HCT116 (cell line): ENCODE data around the gene TRIM41. TPM values are rescaled to one million over a fixed set of nuclear protein-coding genes. Genes with fewer than 3 reads are reported as not detected.

Experiments used
- ATAC-seq: fragments of 200-7000 bp; cut with Tn5 transposase; 2 replicates; pipeline ENCODE4 v1.9.1; 2020; ENCODE audit warnings: mild to moderate bottlenecking, moderate library complexity
- Bru-seq: library from RNA; stranded (reverse); fragments of 400-500 nt; gene quantifications from one replicate; lab custom pipeline; 2021; lab: Mats Ljungman, UMichigan
- BruChase-seq, 2 experiments: library from RNA; stranded (reverse); fragments of 400-500 nt; gene quantifications; one replicate each; lab custom pipeline; 2021; lab: Mats Ljungman, UMichigan
- BruUV-seq: library from RNA; stranded (reverse); fragments of 400-500 nt; replicated peaks from 2 replicates; lab custom pipeline; 2021; lab: Mats Ljungman, UMichigan
- CTCF ChIA-PET: fragments of 300-600 bp; sonication (Branson Sonifier 250); formaldehyde crosslinking; loops from one replicate; lab custom pipeline; 2021; ENCODE audit warnings: antibody characterized with exemption; lab: Charles Lee
- POLR2A ChIA-PET: fragments of 300-600, 350-600 bp; sonication (Branson Sonifier 250); formaldehyde crosslinking; loops from one replicate; lab custom pipeline; 2021; ENCODE audit warnings: antibody characterized with exemption; lab: Charles Lee
- RAD21 ChIA-PET, 2 experiments: fragments of 300-600 bp; sonication (Branson Sonifier 250); formaldehyde crosslinking; loops; one replicate each; lab custom pipeline; 2023; ENCODE audit warnings: low total read pairs in 2 of 2; ENCODE audit not compliant: uncharacterized antibody in 2 of 2, unreplicated experiment in 2 of 2, low non-redundant PET in 1 of 2; lab: Charles Lee
- DNase-seq: peaks from one replicate; pipeline ENCODE4 v3.0.0-alpha.2; 2010; ENCODE audit warnings: low read depth, low spot score
- H2AFZ ChIP-seq: fragments of 200-600 bp; shearing (Covaris generic), sonication (generic); 2 replicates; pipeline ENCODE4 v1.6.1; 2017; ENCODE audit warnings: low read depth, mixed run types, mixed read lengths, antibody characterized with exemption, low read length; ENCODE audit not compliant: poor library complexity, severe bottlenecking
- H3K27ac ChIP-seq: 2 replicates; pipeline ENCODE4 v1.5.1; 2012; ENCODE audit warnings: low read depth, low read length
- H3K27me3 ChIP-seq: fragments of 200-600 bp; sonication (generic); 2 replicates; pipeline ENCODE4 v1.6.1; 2016; ENCODE audit warnings: mixed run types, low read length, mixed read lengths; ENCODE audit not compliant: insufficient read depth
- H3K36me3 ChIP-seq, 2 experiments: fragments of 200-500 bp in 1 of 2; fragments of 200-600 bp in 1 of 2; sonication (Bioruptor generic) in 1 of 2; sonication (generic) in 1 of 2; 2 replicates each; pipeline versions ENCODE4 v1.5.1 to v1.6.1; 2014 to 2016; ENCODE audit warnings: low read length in 2 of 2, inconsistent platforms in 1 of 2, mixed read lengths in 1 of 2, mixed run types in 1 of 2; ENCODE audit not compliant: insufficient read depth in 2 of 2, control insufficient read depth in 1 of 2
- H3K4me1 ChIP-seq, 2 experiments: fragments of 200-600 bp in 1 of 2; sonication (generic) in 1 of 2; 2 replicates each; pipeline versions ENCODE4 v1.5.1 to v1.6.1; 2012 to 2017; ENCODE audit warnings: low read length in 2 of 2, inconsistent platforms in 1 of 2, mild to moderate bottlenecking in 1 of 2, mixed read lengths in 1 of 2, mixed run types in 1 of 2, moderate library complexity in 1 of 2; ENCODE audit not compliant: insufficient read depth in 2 of 2, control insufficient read depth in 1 of 2
- H3K4me2 ChIP-seq: fragments of 200-600 bp; sonication (generic); 2 replicates; pipeline ENCODE4 v1.6.1; 2017; ENCODE audit warnings: mixed run types, low read length, mixed read lengths
- H3K4me3 ChIP-seq, 2 experiments: fragments of 200-600 bp in 1 of 2; sonication (generic) in 1 of 2; replicated peaks in 1 of 2; 2 replicates each; pipeline ENCODE4 v1.5.1; 2011 to 2016; ENCODE audit warnings: low read length in 2 of 2, control low read depth in 1 of 2, low read depth in 1 of 2, mild to moderate bottlenecking in 1 of 2, mixed read lengths in 1 of 2, mixed run types in 1 of 2
- H3K79me2 ChIP-seq: fragments of 200-600 bp; sonication (generic); 2 replicates; pipeline ENCODE4 v1.6.1; 2017; ENCODE audit warnings: mild to moderate bottlenecking, mixed run types, low read length, moderate library complexity, mixed read lengths; ENCODE audit not compliant: insufficient read depth
- H3K9ac ChIP-seq: fragments of 200-600 bp; sonication (generic); 2 replicates; pipeline ENCODE4 v1.6.1; 2016; ENCODE audit warnings: low read length, mixed read lengths
- H3K9me2 ChIP-seq: fragments of 200-600 bp; sonication (generic), shearing (Covaris generic); 2 replicates; pipeline ENCODE4 v1.6.1; 2017; ENCODE audit warnings: mixed run types, mild to moderate bottlenecking, moderate library complexity; ENCODE audit not compliant: insufficient read depth
- H3K9me3 ChIP-seq, 2 experiments: fragments of 200-500 bp in 1 of 2; fragments of 200-600 bp in 1 of 2; sonication (Bioruptor generic) in 1 of 2; sonication (generic) in 1 of 2; 2 replicates each; pipeline ENCODE4 v1.6.1; 2014 to 2017; ENCODE audit warnings: low read length in 2 of 2, mixed read lengths in 2 of 2, inconsistent platforms in 1 of 2, low read depth in 1 of 2, mild to moderate bottlenecking in 1 of 2, mixed run types in 1 of 2, moderate library complexity in 1 of 2; ENCODE audit not compliant: control insufficient read depth in 1 of 2, insufficient read depth in 1 of 2
- H4K20me1 ChIP-seq: fragments of 200-600 bp; sonication (generic), shearing (Covaris generic); 2 replicates; pipeline ENCODE4 v1.6.1; 2017; ENCODE audit warnings: mixed run types, mild to moderate bottlenecking, moderate library complexity; ENCODE audit not compliant: insufficient read depth
- CTCF ChIP-seq, 3 experiments: fragments of 200-600 bp in 1 of 3; sonication (generic) in 1 of 3; IDR thresholded peaks in 2 of 3; conservative IDR thresholded peaks in 1 of 3; 2 replicates each; pipeline ENCODE4 v1.5.1; 2012 to 2017; ENCODE audit warnings: low read depth in 2 of 3, low read length in 2 of 3, antibody characterized with exemption in 1 of 3, borderline replicate concordance in 1 of 3, control low read depth in 1 of 3, mild to moderate bottlenecking in 1 of 3, mixed read lengths in 1 of 3, mixed run types in 1 of 3, moderate library complexity in 1 of 3; ENCODE audit not compliant: insufficient read depth in 1 of 3
- ELF1 ChIP-seq: IDR thresholded peaks from 2 replicates; pipeline ENCODE4 v1.6.1; 2012; ENCODE audit warnings: low read depth, borderline replicate concordance
- EZH2 ChIP-seq: fragments of 200-600 bp; sonication (generic); IDR thresholded peaks from 2 replicates; pipeline ENCODE4 v1.6.1; 2017; ENCODE audit warnings: antibody characterized with exemption, mixed run types
- FOSL1 ChIP-seq: IDR thresholded peaks from 2 replicates; pipeline ENCODE4 v1.6.1; 2012; ENCODE audit warnings: low read depth
- JUND ChIP-seq: IDR thresholded peaks from 2 replicates; pipeline ENCODE4 v1.6.1; 2012
- POLR2A ChIP-seq: IDR thresholded peaks from 2 replicates; pipeline ENCODE4 v1.7.0; 2011; ENCODE audit warnings: borderline replicate concordance; ENCODE audit not compliant: insufficient read depth, insufficient read length; ENCODE audit errors: extremely low read depth
- POLR2AphosphoS5 ChIP-seq: IDR thresholded peaks from 2 replicates; pipeline ENCODE4 v1.6.1; 2011; ENCODE audit warnings: mild to moderate bottlenecking, low read depth, low read length, moderate library complexity
- SIN3A ChIP-seq: IDR thresholded peaks from 2 replicates; pipeline ENCODE4 v1.6.1; 2012; ENCODE audit warnings: low read depth
- SP1 ChIP-seq: IDR thresholded peaks from 2 replicates; pipeline ENCODE4 v1.6.1; 2012; ENCODE audit warnings: low read depth
- SRF ChIP-seq: IDR thresholded peaks from 2 replicates; pipeline ENCODE4 v1.6.1; 2012; ENCODE audit warnings: low read depth
- TCF7L2 ChIP-seq: IDR thresholded peaks from 2 replicates; pipeline ENCODE4 v1.7.0; 2011; ENCODE audit warnings: borderline replicate concordance, inconsistent platforms; ENCODE audit not compliant: insufficient read depth, insufficient read length; ENCODE audit errors: extremely low read depth
- YY1 ChIP-seq: IDR thresholded peaks from 2 replicates; pipeline ENCODE4 v1.6.1; 2011; ENCODE audit warnings: low read length, low read depth, moderate library complexity, mild to moderate bottlenecking; ENCODE audit not compliant: insufficient replicate concordance; ENCODE audit errors: extremely low read depth
- ZBTB33 ChIP-seq: IDR thresholded peaks from 2 replicates; pipeline ENCODE4 v1.6.1; 2011; ENCODE audit warnings: mild to moderate bottlenecking, low read length, moderate library complexity; ENCODE audit not compliant: insufficient replicate concordance; ENCODE audit errors: extremely low read depth
- ZFX ChIP-seq: fragments of 450-650 bp; IDR thresholded peaks from 2 replicates; pipeline ENCODE4 v1.6.1; 2017
- intact Hi-C: fragments of 100-400 bp; cut with micrococcal nuclease; formaldehyde crosslinking; loops from 2 replicates; pipeline ENCODE4 v1.10.0; 2022
- long read RNA-seq: library from polyadenylated mRNA; unstranded; transcript quantifications from one replicate; pipeline ENCODE4 v2.0.0, GENCODE V29; 2021; ENCODE audit not compliant: unreplicated experiment
- polyA plus RNA-seq: library from polyadenylated mRNA; unstranded; fragments of >200 nt; gene quantifications from 2 replicates; pipeline ENCODE4 v1.2.1, GENCODE V29; 2012; ENCODE audit warnings: missing spikeins
- total RNA-seq: library from RNA; stranded (reverse); gene quantifications from one replicate; pipeline ENCODE4 v1.2.1, GENCODE V29; 2021; ENCODE audit not compliant: unreplicated experiment

TRIM41 gene
- total RNA-seq (51.8 TPM), Bru-seq, nascent RNA (percentile 81 among the genes with signal in this experiment), BruChase-seq, experiment 1, labeled RNA remaining after a 6-hour chase (percentile 92 among the genes with signal in this experiment), BruChase-seq, experiment 2, labeled RNA remaining after a 2-hour chase (percentile 91 among the genes with signal in this experiment)
- polyA plus RNA-seq: 34.1 and 37.8 TPM in 2 replicates
- long read RNA-seq, partial matches to known transcripts: 2 of 24 reads
- long read RNA-seq, other reads (novel, unspliced or antisense): 20 of 24 reads

- Histone ChIP-seq H3K4me2 (peak within 1 kb of the TSS; percentile 100), H3K4me1 (peaks cover 22 to 43% of the 10 kb centered on the region in 2 experiments), H3K79me2 (peaks cover 34% of the 10 kb centered on the region), H3K4me3 (peak within 1 kb of the TSS; percentile 94 to 100), H2AFZ (peak within 1 kb of the TSS; percentile 79), H3K9me3 (no peaks in the 10 kb centered on the region), H4K20me1 (no peaks in the 10 kb centered on the region), H3K9me2 (no peaks in the 10 kb centered on the region), H3K36me3 (peaks cover 4 to 6% of the 10 kb centered on the region in 2 experiments; a peak in 2 of 4 replicates), H3K27me3 (no peaks in the 10 kb centered on the region), H3K27ac (peak within 1 kb of the TSS; percentile 92), H3K9ac (peak within 1 kb of the TSS; percentile 88)
- intact Hi-C loops: loop anchor here (1.0 to 5.0 kb wide), 3 partner anchors 16 to 51 kb away; no protein-coding TSS in a partner anchor
- CTCF ChIA-PET: interaction anchor here (0.9 kb wide), 1 partner anchor 35 kb away, joined by 3 read pairs; no protein-coding TSS in a partner anchor
- RAD21 ChIA-PET: no interaction called here
- POLR2A ChIA-PET: interaction anchor here (0.6 to 2.8 kb wide), 13 partner anchors 10 to 50 kb away, joined by 3 to 22 read pairs (median 3); partner anchors contain the start of genes RACK1 and TRIM7
- TF ChIP-seq YY1: peak; percentile 76
- TF ChIP-seq JUND: no peak
- peak; percentile 60 for TF ChIP-seq POLR2AphosphoS5
- TF ChIP-seq SRF: no peak
- 0 out of 6 replicates have a peak, but pooled peaks of 1 of the 3 experiments have one; percentile 8 for TF ChIP-seq CTCF (IDR thresholded peaks at IDR 0.05 in 2 of 3, conservative IDR thresholded peaks at IDR 0.05 in 1 of 3; ENCODE audit: borderline replicate concordance in 1 of 3, insufficient read depth in 1 of 3, low read depth in 2 of 3, low read length in 2 of 3)
- peak; percentile 52 for TF ChIP-seq POLR2A
- TF ChIP-seq EZH2: no peak
- 0 out of 2 replicates have a peak, but pooled peaks have one; percentile 19 for TF ChIP-seq ZFX
- TF ChIP-seq SP1: no peak
- no peak for TF ChIP-seq ELF1
- peak; percentile 80 for TF ChIP-seq TCF7L2
- TF ChIP-seq FOSL1: no peak
- peak; percentile 40 for TF ChIP-seq ZBTB33
- TF ChIP-seq SIN3A: no peak
- ATAC-seq (peak; percentile 68), DNase-seq (peak; percentile 96)
- no TSS peak for BruUV-seq
Measured at GRCh38 chr5:181223058-181223728, at the start of gene TRIM41. TRIM41 (plus strand) TSS chr5:181223281; CDS start chr5:181224000, 719 bp downstream.
